HL-60/S4 (cell line): ENCODE data around the gene TANC1.

ENCODE experiments used
- in situ Hi-C: fragments of 300-500 bp; cut with MboI; formaldehyde crosslinking; loops from 2 replicates; pipeline ENCODE4 v1.14.3; 2022; ENCODE audit warnings: low sequenced_read_pairs

TANC1 gene

GRCh38 chr2:158968396-158969161 is at the start of gene TANC1:
TSS of gene TANC1 (plus strand) at chr2:158968640. CDS start at chr2:159065911, 97,271 bp downstream.
- in situ Hi-C loops: no loop called here

GRCh38 chr2:158921599-158922408 is 46.6 kb upstream of the TANC1 start:
- in situ Hi-C loops: no loop called here

GRCh38 chr2:158922601-158923000 is 45.8 kb upstream of the TANC1 start:
- in situ Hi-C loops: no loop called here

- in situ Hi-C loops: no loop called here
Measured at GRCh38 chr2:158923180-158923594, 45.3 kb upstream of the TANC1 start.

- in situ Hi-C loops: no loop called here
Measured at GRCh38 chr2:158923641-158924040, 44.8 kb upstream of the TANC1 start.

GRCh38 chr2:158926478-158926948 is 41.9 kb upstream of the TANC1 start:
- in situ Hi-C loops: no loop called here

GRCh38 chr2:158928515-158928914 is 39.9 kb upstream of the TANC1 start:
- in situ Hi-C loops: no loop called here

GRCh38 chr2:158928965-158929364 is 39.5 kb upstream of the TANC1 start:
- in situ Hi-C loops: no loop called here

GRCh38 chr2:158931572-158931971 is 36.9 kb upstream of the TANC1 start:
- in situ Hi-C loops: no loop called here

- in situ Hi-C loops: no loop called here
Measured at GRCh38 chr2:158932131-158932645, 36.3 kb upstream of the TANC1 start.

- in situ Hi-C loops: no loop called here
Measured at GRCh38 chr2:158934170-158934569, 34.3 kb upstream of the TANC1 start.

GRCh38 chr2:158935617-158936016 is 32.8 kb upstream of the TANC1 start:
- in situ Hi-C loops: no loop called here

GRCh38 chr2:158936978-158937377 is 31.5 kb upstream of the TANC1 start:
- in situ Hi-C loops: no loop called here

GRCh38 chr2:158940356-158940755 is 28.1 kb upstream of the TANC1 start:
- in situ Hi-C loops: no loop called here

GRCh38 chr2:158943973-158944372 is 24.5 kb upstream of the TANC1 start:
- in situ Hi-C loops: no loop called here

GRCh38 chr2:158948964-158949699 is 19.3 kb upstream of the TANC1 start:
- in situ Hi-C loops: no loop called here

GRCh38 chr2:158953454-158953853 is 15.0 kb upstream of the TANC1 start:
- in situ Hi-C loops: no loop called here

- in situ Hi-C loops: no loop called here
Measured at GRCh38 chr2:158953926-158954763, 14.3 kb upstream of the TANC1 start.

GRCh38 chr2:158955842-158956365 is 12.5 kb upstream of the TANC1 start:
- in situ Hi-C loops: no loop called here

GRCh38 chr2:158958365-158958764 is 10.1 kb upstream of the TANC1 start:
- in situ Hi-C loops: no loop called here
